Type B pancreatic cell (in vitro differentiated cells): ENCODE measurements around the gene CERS3. TPM values are rescaled to one million over a fixed set of nuclear protein-coding genes. Genes with fewer than 3 reads are reported as not detected.

ENCODE experiments used
- DNase-seq: peaks from one replicate; pipeline ENCODE4 v3.0.0; 2021; ENCODE audit warnings: mixed read lengths; ENCODE audit not compliant: unreplicated experiment; ENCODE audit errors: extremely low spot score
- H3K27ac Mint-ChIP-seq: 2 replicates; pipeline ENCODE4 v1.8.0; 2021; ENCODE audit warnings: mild to moderate bottlenecking, mixed read lengths
- H3K27me3 Mint-ChIP-seq: 2 replicates; pipeline ENCODE4 v1.8.0; 2021; ENCODE audit warnings: mixed read lengths
- H3K36me3 Mint-ChIP-seq: 2 replicates; pipeline ENCODE4 v1.8.0; 2021; ENCODE audit warnings: mixed read lengths
- H3K4me1 Mint-ChIP-seq: one replicate; pipeline ENCODE4 v1.8.0; 2021; ENCODE audit warnings: mixed read lengths; ENCODE audit not compliant: unreplicated experiment
- H3K4me3 Mint-ChIP-seq: 2 replicates; pipeline ENCODE4 v1.8.0; 2021; ENCODE audit warnings: mild to moderate bottlenecking, mixed read lengths
- H3K9me3 Mint-ChIP-seq: 2 replicates; pipeline ENCODE4 v1.8.0; 2021; ENCODE audit warnings: mixed read lengths
- CTCF ChIP-seq: fragments of 200-600 bp; sonication (generic); conservative IDR thresholded peaks from 2 replicates; pipeline ENCODE4 v1.5.0; 2021; ENCODE audit warnings: antibody characterized with exemption, mild to moderate bottlenecking
- total RNA-seq: library from RNA; stranded (reverse); gene quantifications from 2 replicates; pipeline ENCODE4 v1.2.1, GENCODE V29; 2021; ENCODE audit warnings: low replicate concordance

Gene CERS3
- total RNA-seq, 1 donor from 2014 or later = 4.6 TPM

- no peaks in the 10 kb centered on the region for H3K4me1 Mint-ChIP-seq
- no peak for TF ChIP-seq CTCF
- no peak overlapping the region for H3K27ac Mint-ChIP-seq
Observed at GRCh38 chr15:100484443-100484842, 44.3 kb downstream of the CERS3 start.

GRCh38 chr15:100483370-100483769 lies 45.4 kb downstream of the CERS3 start:
- Mint-ChIP-seq H3K4me3 (no peak overlapping the region), H3K36me3 (no peaks in the 10 kb centered on the region), H3K9me3 (peaks cover 9% of the 10 kb centered on the region), H3K27ac (no peak overlapping the region), H3K27me3 (no peaks in the 10 kb centered on the region), H3K4me1 (no peaks in the 10 kb centered on the region)
- no peak for TF ChIP-seq CTCF
- DNase-seq = no peak

More at GRCh38 chr15:100484443-100484842, 44.3 kb downstream of the CERS3 start:
- Mint-ChIP-seq H3K27me3 (no peaks in the 10 kb centered on the region), H3K4me3 (no peak overlapping the region), H3K36me3 (no peaks in the 10 kb centered on the region), H3K9me3 (no peaks in the 10 kb centered on the region)
- no peak for DNase-seq

DNA sequence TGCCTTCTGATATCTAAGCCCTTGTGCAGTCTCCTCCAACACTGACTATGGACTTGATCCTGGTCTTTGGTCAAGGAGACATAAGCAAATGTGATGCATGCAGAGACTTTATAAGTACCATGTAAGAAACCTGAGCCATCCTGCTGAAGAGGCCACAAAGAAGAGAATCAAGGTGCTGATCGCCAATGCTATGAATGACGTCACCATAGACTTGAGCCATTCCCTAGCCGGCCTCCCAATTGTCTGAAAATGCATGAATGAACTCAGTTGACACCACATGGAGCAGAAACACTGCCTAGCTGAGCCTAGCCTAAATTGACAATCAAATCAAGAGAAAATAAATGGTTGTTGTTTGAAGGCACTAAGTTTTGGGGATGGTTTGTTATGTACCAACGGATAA lies 51.9 kb downstream of the CERS3 start:
- TF ChIP-seq CTCF = no peak
- no peak overlapping the region for H3K27ac Mint-ChIP-seq
- H3K9me3 Mint-ChIP-seq = peaks cover 10% of the 10 kb centered on the region
- H3K4me3 Mint-ChIP-seq = no peak overlapping the region
- H3K27me3 Mint-ChIP-seq = no peaks in the 10 kb centered on the region
- H3K4me1 Mint-ChIP-seq = peaks cover 4% of the 10 kb centered on the region
- H3K36me3 Mint-ChIP-seq = no peaks in the 10 kb centered on the region
- no peak for DNase-seq

DNA sequence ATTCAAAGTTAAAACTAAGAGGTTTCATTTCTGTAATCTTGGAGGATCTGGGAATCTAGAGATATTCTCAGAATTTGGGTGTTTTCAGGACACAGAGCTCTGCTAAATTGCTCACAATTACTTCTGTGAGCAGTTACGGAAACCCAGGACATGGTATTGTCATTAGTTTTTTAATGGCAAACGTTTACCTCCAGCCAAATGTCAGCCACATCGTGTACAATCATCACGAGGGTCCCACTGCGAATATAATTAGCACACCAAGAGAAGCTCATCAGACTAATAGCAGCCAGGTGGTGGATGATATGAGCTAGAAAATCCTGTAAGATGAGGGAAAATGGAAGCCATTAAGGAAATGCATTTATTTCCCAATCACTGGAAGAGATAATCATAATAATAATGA lies 56.0 kb downstream of the CERS3 start:
- Mint-ChIP-seq H3K4me1 (peaks cover 16% of the 10 kb centered on the region), H3K9me3 (no peaks in the 10 kb centered on the region), H3K27ac (no peak overlapping the region), H3K36me3 (no peaks in the 10 kb centered on the region), H3K4me3 (no peak overlapping the region), H3K27me3 (no peaks in the 10 kb centered on the region)
- DNase-seq = no peak
- no peak for TF ChIP-seq CTCF

DNA sequence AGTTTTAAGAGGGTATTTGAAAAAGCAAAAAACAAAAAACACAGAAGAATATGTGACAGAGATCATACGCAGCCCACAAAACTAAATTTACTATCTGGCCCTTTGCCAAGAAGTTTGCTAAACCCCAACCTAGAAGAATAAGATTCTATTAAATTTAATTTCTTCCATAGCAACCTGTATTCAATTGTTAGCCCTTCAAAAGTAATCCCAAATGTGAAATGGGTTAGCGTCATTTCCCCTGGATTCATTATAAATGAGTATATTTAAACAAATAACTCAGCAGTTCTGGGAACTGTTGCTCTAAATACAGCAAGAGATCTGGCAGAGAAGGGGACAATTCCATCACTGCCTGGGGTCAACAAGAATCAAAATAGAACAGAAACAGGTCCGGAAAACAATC lies 56.8 kb downstream of the CERS3 start:
- Mint-ChIP-seq H3K4me1 (peaks cover 16% of the 10 kb centered on the region), H3K9me3 (no peaks in the 10 kb centered on the region), H3K27me3 (no peaks in the 10 kb centered on the region), H3K4me3 (no peak overlapping the region), H3K27ac (no peak overlapping the region), H3K36me3 (no peaks in the 10 kb centered on the region)
- DNase-seq = no peak
- TF ChIP-seq CTCF = no peak

- Mint-ChIP-seq H3K4me3 (no peak overlapping the region), H3K4me1 (peaks cover 27% of the 10 kb centered on the region), H3K27me3 (peaks cover 2% of the 10 kb centered on the region), H3K9me3 (no peaks in the 10 kb centered on the region), H3K36me3 (no peaks in the 10 kb centered on the region), H3K27ac (no peak overlapping the region)
- DNase-seq = no peak
- no peak for TF ChIP-seq CTCF
Observed at GRCh38 chr15:100468285-100468684, 60.5 kb downstream of the CERS3 start.
